ENCODE results near the gene CDHR5.

The CDHR5 gene

DNA sequence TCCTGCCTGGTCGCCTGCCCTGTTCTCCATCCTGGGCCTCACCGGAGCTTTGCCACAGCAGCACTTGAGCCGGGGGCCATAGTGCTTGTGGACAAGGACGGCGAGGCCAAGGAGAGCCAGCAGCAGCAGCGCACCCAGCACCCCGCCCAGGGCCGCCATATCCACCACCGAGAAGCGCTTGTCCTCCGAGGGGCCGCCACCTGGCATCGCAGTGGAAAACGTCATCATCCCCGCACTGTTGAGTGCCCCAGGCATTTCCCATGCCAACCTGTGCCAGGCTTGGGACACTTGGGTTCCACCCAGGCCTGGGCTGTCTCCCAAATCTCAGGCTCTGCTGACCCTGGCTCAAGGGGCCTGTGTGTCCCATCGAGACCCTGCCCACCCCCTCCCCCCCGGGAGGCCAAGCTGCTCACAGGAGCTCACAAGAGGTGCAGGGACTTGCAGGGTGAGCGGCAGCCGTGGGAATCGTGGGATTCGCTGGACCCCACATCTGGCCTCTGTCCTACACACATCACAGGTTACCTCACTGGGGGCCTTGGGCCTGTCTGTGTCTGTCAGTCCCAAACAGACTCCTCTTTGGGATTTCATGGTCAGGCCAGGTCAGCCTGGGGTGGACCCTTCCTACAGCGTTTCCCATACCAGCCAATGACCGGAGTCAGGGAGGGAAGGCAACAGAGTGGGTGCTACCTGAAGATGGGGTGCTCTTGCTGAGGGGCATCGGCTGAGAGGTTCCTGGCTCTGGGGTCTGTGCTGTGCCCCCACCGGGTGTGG lies 6.7 kb downstream of the CDHR5 start:
- TF ChIP-seq CTCF (IDR thresholded peaks at IDR 0.05; ENCODE audit: insufficient read depth, low read depth, low read length, missing control alignments): no peak
- DNase-seq (ENCODE audit: low read depth): no peak
- H3K4me3 ChIP-seq (ENCODE audit: low read depth, low read length): no peak overlapping the region

DNA sequence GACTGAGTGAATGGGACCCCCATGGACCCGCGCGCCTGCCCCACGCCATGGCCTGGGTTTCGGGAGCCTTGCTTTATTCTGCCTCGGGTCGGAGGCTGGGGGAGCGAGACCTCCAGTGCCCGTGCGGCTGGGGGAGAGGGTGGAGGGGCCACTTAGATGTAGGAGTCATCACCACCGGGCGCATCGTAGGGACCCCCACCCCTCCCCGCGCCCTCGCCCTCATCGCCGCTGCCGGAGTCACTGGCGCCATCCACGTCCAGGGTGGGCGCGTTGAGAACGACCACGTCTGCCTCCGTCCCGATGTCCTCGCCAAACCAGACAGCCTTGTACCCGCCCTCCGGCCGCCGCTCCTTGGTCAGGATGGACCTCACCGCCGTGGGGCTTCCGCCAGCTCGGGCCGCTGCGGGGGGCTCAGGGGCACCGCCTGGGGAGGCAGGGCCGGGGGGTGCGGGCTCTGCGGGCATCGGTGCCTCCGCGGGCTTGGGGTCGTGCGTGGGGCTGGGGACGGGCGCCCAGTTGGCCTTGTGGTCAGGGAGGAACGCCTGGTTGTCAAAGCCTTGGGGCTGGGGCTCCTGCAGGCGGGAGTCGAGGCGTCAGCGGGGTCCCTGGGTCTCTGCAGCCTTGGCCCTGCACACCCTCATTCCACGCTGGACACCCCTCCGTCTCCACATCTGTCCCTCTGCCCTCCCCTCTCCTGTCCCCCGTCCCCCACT lies 7.4 kb downstream of the CDHR5 start:
- no peak for DNase-seq (ENCODE audit: low read depth)
- H3K4me3 ChIP-seq (ENCODE audit: low read depth, low read length): no peak overlapping the region
- no peak for TF ChIP-seq CTCF (IDR thresholded peaks at IDR 0.05; ENCODE audit: insufficient read depth, low read depth, low read length, missing control alignments)

DNA sequence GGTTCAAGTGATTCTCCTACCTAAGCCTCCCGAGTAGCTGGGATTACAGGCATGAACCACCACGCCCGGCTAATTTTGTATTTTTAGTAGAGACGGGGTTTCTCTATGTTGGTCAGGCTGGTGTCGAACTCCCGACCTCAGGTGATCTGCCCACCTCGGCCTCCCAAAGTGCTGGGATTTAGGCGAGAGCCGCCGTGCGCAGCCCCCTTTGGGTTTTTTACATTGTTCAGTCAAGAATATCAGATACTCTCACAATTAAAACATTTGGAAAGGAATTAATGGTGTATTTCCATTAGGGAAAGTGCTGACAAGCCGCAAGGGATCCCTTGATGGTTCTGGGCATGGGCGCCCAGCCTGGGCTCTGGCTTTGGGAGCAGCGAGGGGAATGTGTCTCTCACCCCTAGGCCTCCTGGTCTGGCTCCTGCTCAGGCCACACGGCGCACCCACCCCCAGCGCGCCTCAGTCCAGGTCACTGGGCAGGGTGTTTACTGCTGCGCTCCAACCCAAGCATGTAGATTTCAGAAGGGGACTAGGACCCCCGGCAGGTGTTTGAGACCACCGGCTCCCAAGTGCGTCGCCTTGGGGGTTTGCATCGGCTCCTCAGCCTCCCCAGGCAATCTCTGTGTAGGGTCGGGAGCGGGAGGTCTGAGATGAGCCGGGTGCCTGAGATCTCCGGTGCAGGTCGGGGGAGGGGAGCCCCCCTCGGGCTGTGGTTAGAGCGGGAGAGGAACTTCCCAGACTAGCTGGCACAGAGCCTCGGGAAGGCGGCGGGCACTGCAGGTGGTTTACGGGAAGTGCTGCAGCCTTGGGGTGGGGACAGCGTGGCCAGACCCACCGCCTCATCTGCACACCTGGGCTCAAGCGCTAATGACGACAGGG lies 8.2 kb downstream of the CDHR5 start:
- no peak for TF ChIP-seq CTCF (IDR thresholded peaks at IDR 0.05; ENCODE audit: insufficient read depth, low read depth, low read length, missing control alignments)
- DNase-seq (ENCODE audit: low read depth): no peak
- H3K4me3 ChIP-seq (ENCODE audit: low read depth, low read length): peak overlapping the region; percentile 69

- peak within 1 kb of the TSS; percentile 69 for H3K4me3 ChIP-seq (ENCODE audit: low read depth, low read length)
- peak; percentile 98 for DNase-seq (ENCODE audit: low read depth)
- TF ChIP-seq CTCF (IDR thresholded peaks at IDR 0.05; ENCODE audit: insufficient read depth, low read depth, low read length, missing control alignments): no peak
Observed at GRCh38 chr11:615504-616319, 9.0 kb downstream of the CDHR5 start, which contains the start of gene IRF7. TSS of gene IRF7 (minus strand) at chr11:615950. CDS start at chr11:615364, 586 bp downstream.

DNA sequence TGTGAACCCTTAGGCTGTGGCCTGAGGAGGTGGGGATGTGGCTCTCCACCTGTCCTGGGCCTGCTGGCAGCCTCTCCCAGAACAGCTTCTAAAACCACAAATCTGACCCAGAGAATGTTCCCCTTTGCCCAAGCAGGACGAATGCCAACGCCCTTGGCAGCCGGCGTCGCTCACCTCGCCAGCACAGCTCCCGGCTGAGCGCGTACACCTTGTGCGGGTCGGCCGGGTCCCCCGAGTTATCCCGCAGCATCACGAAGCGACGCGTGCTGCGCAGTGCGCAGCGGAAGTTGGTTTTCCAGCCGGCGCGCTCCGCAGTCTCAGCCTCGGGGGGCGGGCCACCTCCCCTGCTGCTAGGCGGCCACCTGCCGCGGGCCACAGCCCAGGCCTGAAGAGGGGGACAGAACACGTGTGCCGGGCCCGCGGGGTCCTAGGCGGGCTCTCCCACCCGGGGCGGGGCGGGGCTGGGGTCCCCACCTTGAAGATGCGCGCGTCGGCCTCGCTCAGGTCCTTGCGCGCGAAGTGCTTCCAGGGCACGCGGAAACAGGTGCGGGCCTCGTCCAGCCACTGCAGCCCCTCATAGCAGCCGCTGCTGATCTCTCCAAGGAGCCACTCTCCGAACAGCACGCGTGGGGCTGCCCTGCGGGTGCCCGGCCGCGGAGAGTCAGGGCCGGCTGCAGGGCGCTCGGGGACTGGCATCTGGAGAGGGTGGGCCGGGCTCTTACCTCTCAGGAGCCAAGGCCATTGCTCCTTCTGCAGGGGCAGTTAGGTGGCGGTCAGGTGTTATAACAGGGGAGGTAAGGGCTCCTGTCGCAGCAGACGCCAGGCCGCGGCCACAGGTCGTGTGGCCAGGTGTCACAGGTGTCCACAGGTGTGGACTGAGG lies 9.9 kb downstream of the CDHR5 start:
- no peak for TF ChIP-seq CTCF (IDR thresholded peaks at IDR 0.05; ENCODE audit: insufficient read depth, low read depth, low read length, missing control alignments)
- no peak for DNase-seq (ENCODE audit: low read depth)
- H3K4me3 ChIP-seq (ENCODE audit: low read depth, low read length): peak overlapping the region; percentile 69

Data from GM12865 (cell line).